Gastroesophageal sphincter (tissue), 3 donors: ENCODE results near the gene GSX1.

Experiments used
- CTCF ChIP-seq, 4 experiments: fragments of 200-600 bp in 2 of 4; fragments of 450-650 bp in 2 of 4; sonication (generic) in 1 of 4; IDR thresholded peaks; one replicate each; pipeline ENCODE4 v1.5.1; 2017 to 2019; ENCODE audit warnings: antibody characterized with exemption in 4 of 4, mild to moderate bottlenecking in 2 of 4, moderate library complexity in 2 of 4
- POLR2A ChIP-seq, 2 donors: fragments of 450-650 bp; IDR thresholded peaks; one replicate each; pipeline ENCODE4 v1.6.1; 2017; ENCODE audit warnings: antibody characterized with exemption in 2 of 2, mild to moderate bottlenecking in 2 of 2, moderate library complexity in 1 of 2

- no peak for TF ChIP-seq CTCF (IDR thresholded peaks at IDR 0.05)
- TF ChIP-seq POLR2A (IDR thresholded peaks at IDR 0.05) = no peak
Measured at GRCh38 chr13:27770809-27771208, 21.5 kb upstream of the GSX1 start.
